ENCODE data around the gene TRIM21. TPM values are rescaled to one million over a fixed set of nuclear protein-coding genes. Genes with fewer than 3 reads are reported as not detected.
"Not testable (repeated sequence)": the region's sequence is repeated elsewhere in the genome, so short reads cannot be mapped to it uniquely, and the experiment has no call there.

The TRIM21 gene
- total RNA-seq, 2 experiments from 2014 or later: 45.6 to 66.6 TPM

GRCh38 chr11:4381901-4382300 is 11.6 kb downstream of the TRIM21 start:
- no peaks in the 10 kb centered on the region for H3K9me3 Mint-ChIP-seq (ENCODE audit: low read depth)
- no peak overlapping the region for H3K4me3 Mint-ChIP-seq
- H3K4me1 Mint-ChIP-seq: no peaks in the 10 kb centered on the region
- peaks cover 35% of the 10 kb centered on the region for H3K36me3 Mint-ChIP-seq (ENCODE audit: low read depth)
- CTCF ChIA-PET: no interaction called here
- no peaks in the 10 kb centered on the region for H3K27me3 Mint-ChIP-seq
- no peak for DNase-seq
- H3K27ac Mint-ChIP-seq: no peak overlapping the region
- POLR2A ChIA-PET: no interaction called here
- ATAC-seq: no peak
- intact Hi-C loops (cut with DNase I, micrococcal nuclease): no loop called here

- POLR2A ChIA-PET: no interaction called here
These were observed 17.9 kb downstream of the TRIM21 start for GRCh38 chr11:4375431-4376140.

GRCh38 chr11:4370166-4370565 is 23.3 kb downstream of the TRIM21 start:
- ATAC-seq: no peak
- Mint-ChIP-seq H3K9me3 (ENCODE audit: low read depth) (no peaks in the 10 kb centered on the region), H3K4me1 (no peaks in the 10 kb centered on the region), H3K27me3 (peaks cover 1% of the 10 kb centered on the region), H3K27ac (no peak overlapping the region), H3K4me3 (no peak overlapping the region), H3K36me3 (ENCODE audit: low read depth) (no peaks in the 10 kb centered on the region)
- no peak for DNase-seq
- intact Hi-C loops (cut with DNase I, micrococcal nuclease): no loop called here
- ChIA-PET CTCF (no interaction called here), POLR2A (no interaction called here)

More at GRCh38 chr11:4375431-4376140, 17.9 kb downstream of the TRIM21 start:
- no peak for DNase-seq
- no peaks in the 10 kb centered on the region for H3K36me3 Mint-ChIP-seq (ENCODE audit: low read depth)
- no peaks in the 10 kb centered on the region for H3K4me1 Mint-ChIP-seq
- H3K4me3 Mint-ChIP-seq: no peak overlapping the region
- intact Hi-C loops (cut with DNase I, micrococcal nuclease): no loop called here
- CTCF ChIA-PET: interaction anchor here (1.1 kb wide), 1 partner anchor 104 kb away, joined by 3 read pairs; no protein-coding TSS in a partner anchor
- H3K27me3 Mint-ChIP-seq: peaks cover 1% of the 10 kb centered on the region
- no peak overlapping the region for H3K27ac Mint-ChIP-seq
- peak; percentile 87 for ATAC-seq
- no peaks in the 10 kb centered on the region for H3K9me3 Mint-ChIP-seq (ENCODE audit: low read depth)

GRCh38 chr11:4368286-4368685 is 25.2 kb downstream of the TRIM21 start, which contains the start of gene OR52B4:
OR52B4 (minus strand) TSS chr11:4368386; CDS start chr11:4368295, 91 bp downstream.
- POLR2A ChIA-PET: no interaction called here
- Mint-ChIP-seq H3K4me3 (no peak within 1 kb of the TSS), H3K4me1 (no peaks in the 10 kb centered on the region), H3K36me3 (ENCODE audit: low read depth) (no peaks in the 10 kb centered on the region), H3K9me3 (ENCODE audit: low read depth) (no peaks in the 10 kb centered on the region), H3K27me3 (no peaks in the 10 kb centered on the region), H3K27ac (no peak within 1 kb of the TSS)
- intact Hi-C loops (cut with DNase I, micrococcal nuclease): no loop called here
- CTCF ChIA-PET: no interaction called here
- DNase-seq: no peak
- no peak for ATAC-seq

GRCh38 chr11:4348142-4348541 is 45.4 kb downstream of the TRIM21 start:
- POLR2A ChIA-PET; H3K27me3 Mint-ChIP-seq; H3K27ac Mint-ChIP-seq; ATAC-seq; H3K9me3 Mint-ChIP-seq (ENCODE audit: low read depth); intact Hi-C loops (cut with DNase I, micrococcal nuclease); H3K4me1 Mint-ChIP-seq; H3K36me3 Mint-ChIP-seq (ENCODE audit: low read depth); DNase-seq; H3K4me3 Mint-ChIP-seq; CTCF ChIA-PET: not testable (repeated sequence)

- ATAC-seq; H3K27me3 Mint-ChIP-seq; H3K36me3 Mint-ChIP-seq (ENCODE audit: low read depth); POLR2A ChIA-PET; H3K27ac Mint-ChIP-seq; DNase-seq; H3K4me1 Mint-ChIP-seq; intact Hi-C loops (cut with DNase I, micrococcal nuclease); CTCF ChIA-PET; H3K9me3 Mint-ChIP-seq (ENCODE audit: low read depth); H3K4me3 Mint-ChIP-seq: not testable (repeated sequence)
These were observed 48.1 kb downstream of the TRIM21 start for GRCh38 chr11:4345366-4345765.

Other genes starting within 250 kb of the TRIM21 start
- not detected for gene OR52B4, start 25.3 kb downstream of the TRIM21 start, total RNA-seq
- gene OR52K2, start 55.6 kb upstream of the TRIM21 start, total RNA-seq: under 1 TPM in 1 of 2 experiments, not detected in 1; 0.18 TPM
- under 1 TPM in 1 of 2 experiments, not detected in 1; 0.07 TPM for gene OR52K1, start 88.9 kb upstream of the TRIM21 start, total RNA-seq
- not detected for gene OR52M1, start 151.5 kb upstream of the TRIM21 start, total RNA-seq
- gene OR52I2, start 188.0 kb upstream of the TRIM21 start, total RNA-seq: not detected
- not detected for gene OR52I1, start 200.3 kb upstream of the TRIM21 start, total RNA-seq
- gene TRIM68, start 214.5 kb upstream of the TRIM21 start, total RNA-seq: 1 to 10 TPM; 8.9 to 9.2 TPM
- not detected for gene OR51D1, start 243.8 kb upstream of the TRIM21 start, total RNA-seq